AG04449 (cell line): ENCODE results near the gene FBXL5.
A peak's percentile ranks its signal among the peaks of the same experiment; 100 is the strongest.

ENCODE experiments used
- CTCF ChIA-PET: fragments of 350-600 bp; formaldehyde crosslinking; extraction: SDS; loops from one replicate; lab custom pipeline; 2021; ENCODE audit warnings: antibody characterized with exemption; lab: Yijun Ruan, JAX
- POLR2A ChIA-PET: fragments of 400-600, 350-600 bp; formaldehyde crosslinking; extraction: SDS; loops from one replicate; lab custom pipeline; 2020; ENCODE audit warnings: antibody characterized with exemption, inconsistent platforms; lab: Yijun Ruan, JAX
- DNase-seq: peaks from one replicate; pipeline ENCODE4 v3.0.0-alpha.2; 2010; ENCODE audit warnings: low read depth, low spot score
- H3K4me3 ChIP-seq: 2 replicates; pipeline ENCODE4 v1.5.1; 2011; ENCODE audit warnings: low read depth, mild to moderate bottlenecking, control low read depth, low read length
- CTCF ChIP-seq: IDR thresholded peaks from one replicate; pipeline ENCODE4 v1.5.1; 2011; ENCODE audit warnings: mild to moderate bottlenecking, moderate library complexity, low read length, control low read depth, inconsistent platforms; ENCODE audit not compliant: insufficient read depth; ENCODE audit errors: missing control alignments

The FBXL5 gene

GRCh38 chr4:15655223-15656037, at the start of gene FBXL5:
TSS of gene FBXL5 (minus strand) at chr4:15655357. CDS start at chr4:15655287, 70 bp downstream.
- no peak for TF ChIP-seq CTCF
- no peak for DNase-seq
- POLR2A ChIA-PET, result interaction anchor here (0.7 to 1.9 kb wide), 3 partner anchors 9 to 31 kb away, joined by 3 to 5 read pairs (median 4); partner anchors contain the start of gene FAM200B
- CTCF ChIA-PET, result interaction anchor here (0.9 to 1.1 kb wide), 4 partner anchors 11 to 187 kb away, joined by 3 to 4 read pairs (median 3); no protein-coding TSS in a partner anchor
- peak within 1 kb of the TSS; percentile 82 for H3K4me3 ChIP-seq

- no peak overlapping the region for H3K4me3 ChIP-seq
- ChIA-PET CTCF (no interaction called here), POLR2A (no interaction called here)
- TF ChIP-seq CTCF, result no peak
- DNase-seq, result no peak
Observed at GRCh38 chr4:15704129-15704528, 49.0 kb upstream of the FBXL5 start.

- ChIA-PET POLR2A (no interaction called here), CTCF (interaction anchor here (0.9 to 1.5 kb wide), 2 partner anchors 9 to 224 kb away, joined by 3 to 7 read pairs; no protein-coding TSS in a partner anchor)
- H3K4me3 ChIP-seq, result peak overlapping the region; percentile 62
- DNase-seq, result no peak
- TF ChIP-seq CTCF, result no peak
Observed at GRCh38 chr4:15703439-15703838, 48.3 kb upstream of the FBXL5 start.

- peak within 1 kb of the TSS; percentile 62 for H3K4me3 ChIP-seq
- CTCF ChIA-PET, result interaction anchor here (0.9 to 1.5 kb wide), 3 partner anchors 9 to 224 kb away, joined by 3 to 7 read pairs (median 4); no protein-coding TSS in a partner anchor
- no peak for TF ChIP-seq CTCF
- POLR2A ChIA-PET, result no interaction called here
- DNase-seq, result no peak
Observed at GRCh38 chr4:15702941-15703403, 47.8 kb upstream of the FBXL5 start, which contains the start of gene BST1. TSS of gene BST1 (plus strand) at chr4:15703065. CDS start at chr4:15703145, 80 bp downstream.

GRCh38 chr4:15696866-15697265, 41.7 kb upstream of the FBXL5 start:
- TF ChIP-seq CTCF, result no peak
- POLR2A ChIA-PET, result no interaction called here
- no peak overlapping the region for H3K4me3 ChIP-seq
- DNase-seq, result no peak
- CTCF ChIA-PET, result no interaction called here

- CTCF ChIA-PET, result interaction anchor here (0.8 to 1.1 kb wide), 2 partner anchors 13 to 216 kb away, joined by 4 to 5 read pairs; no protein-coding TSS in a partner anchor
- TF ChIP-seq CTCF, result no peak
- no peak overlapping the region for H3K4me3 ChIP-seq
- DNase-seq, result no peak
- POLR2A ChIA-PET, result interaction anchor here (0.7 to 3.4 kb wide), 3 partner anchors 14 to 259 kb away, joined by 3 to 11 read pairs (median 3); partner anchors contain the start of gene FAM200B
Observed at GRCh38 chr4:15695729-15696128, 40.6 kb upstream of the FBXL5 start.
